ENCODE data around the gene GOLGA8Q.
"Not testable (repeated sequence)": the region's sequence is repeated elsewhere in the genome, so short reads cannot be mapped to it uniquely, and the experiment has no call there.

The GOLGA8Q gene, protein sequence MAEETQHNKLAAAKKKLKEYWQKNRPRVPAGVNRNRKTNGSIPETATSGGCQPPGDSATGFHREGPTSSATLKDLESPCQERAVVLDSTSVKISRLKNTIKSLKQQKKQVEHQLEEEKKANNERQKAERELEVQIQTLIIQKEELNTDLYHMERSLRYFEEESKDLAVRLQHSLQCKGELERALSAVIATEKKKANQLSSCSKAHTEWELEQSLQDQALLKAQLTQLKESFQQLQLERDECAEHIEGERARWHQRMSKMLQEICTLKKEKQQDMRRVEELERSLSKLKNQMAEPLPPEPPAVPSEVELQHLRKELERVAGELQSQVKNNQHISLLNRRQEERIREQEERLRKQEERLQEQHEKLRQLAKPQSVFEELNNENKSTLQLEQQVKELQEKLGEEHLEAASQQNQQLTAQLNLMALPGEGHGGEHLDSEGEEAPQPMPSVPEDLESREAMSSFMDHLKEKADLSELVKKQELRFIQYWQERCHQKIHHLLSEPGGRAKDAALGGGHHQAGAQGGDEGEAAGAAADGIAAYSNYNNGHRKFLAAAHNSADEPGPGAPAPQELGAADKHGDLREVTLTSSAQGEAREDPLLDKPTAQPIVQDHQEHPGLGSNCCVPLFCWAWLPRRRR

DNA sequence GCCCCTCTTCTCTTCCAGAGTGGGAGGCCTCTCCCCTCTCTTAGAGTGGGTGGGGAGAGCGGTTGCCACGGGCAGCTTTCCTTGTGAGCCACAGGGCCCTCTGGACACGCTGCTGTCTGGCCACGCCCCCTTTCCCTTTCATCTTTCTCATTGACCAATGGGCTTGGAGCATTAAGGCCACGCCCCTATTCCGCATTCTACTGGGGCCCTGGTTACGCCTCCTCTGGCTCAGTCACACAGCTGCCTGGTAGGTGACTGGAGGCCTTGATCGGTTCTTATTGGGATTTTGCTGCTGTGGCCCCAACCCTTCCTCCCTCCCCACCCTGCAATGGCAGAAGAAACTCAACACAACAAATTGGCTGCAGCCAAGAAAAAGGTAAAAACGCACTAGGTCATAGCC is at the start of gene GOLGA8Q:
Gene GOLGA8Q, plus strand, starts transcription at position 301 of the 400 bp plus-strand sequence. Its CDS starts 28 bp downstream, at position 329.
- DNase-seq (ENCODE audit: low read depth): not testable (repeated sequence)

DNA sequence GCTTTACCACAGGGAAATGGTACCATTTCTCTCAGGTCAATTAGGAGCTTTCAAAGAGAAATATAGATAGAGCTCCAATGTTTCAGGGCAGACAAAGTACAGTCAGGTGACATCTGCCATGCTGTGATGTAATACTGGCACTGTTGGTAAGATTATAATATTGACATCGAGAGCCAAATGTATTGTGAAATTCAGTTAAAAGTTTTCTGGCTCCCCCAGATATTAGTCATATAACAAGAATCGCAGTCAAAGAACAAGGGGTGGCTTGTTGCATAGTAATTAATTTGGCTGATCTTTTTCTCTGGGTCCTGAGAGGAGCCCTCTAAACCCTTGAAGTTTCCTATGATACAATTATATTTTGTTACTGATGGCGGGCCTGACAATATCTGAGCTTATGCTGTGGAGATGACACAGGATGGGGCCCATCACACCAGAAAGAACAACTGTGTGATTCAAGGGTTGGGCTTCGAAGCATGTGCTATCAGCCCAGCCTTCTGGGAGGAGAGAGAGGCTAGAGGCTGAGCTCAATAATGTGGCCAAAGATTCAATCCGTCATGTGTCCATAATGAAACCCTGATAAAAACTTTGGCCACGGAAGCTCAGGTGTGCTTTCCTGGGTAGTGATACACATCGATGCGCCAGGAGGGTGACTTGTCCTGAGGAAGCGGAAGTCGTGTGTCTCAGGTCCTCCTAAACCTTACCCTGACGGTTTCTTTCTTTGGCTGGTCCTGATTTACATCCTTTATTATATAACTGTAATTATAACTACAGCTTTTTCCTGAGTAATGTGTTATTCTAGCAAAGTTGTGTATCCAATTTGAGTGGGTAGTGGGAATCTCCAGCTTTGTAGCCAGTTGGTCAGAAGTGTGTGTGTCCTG is 48.7 kb upstream of the GOLGA8Q start:
- not testable (repeated sequence) for DNase-seq (ENCODE audit: low read depth)

DNA sequence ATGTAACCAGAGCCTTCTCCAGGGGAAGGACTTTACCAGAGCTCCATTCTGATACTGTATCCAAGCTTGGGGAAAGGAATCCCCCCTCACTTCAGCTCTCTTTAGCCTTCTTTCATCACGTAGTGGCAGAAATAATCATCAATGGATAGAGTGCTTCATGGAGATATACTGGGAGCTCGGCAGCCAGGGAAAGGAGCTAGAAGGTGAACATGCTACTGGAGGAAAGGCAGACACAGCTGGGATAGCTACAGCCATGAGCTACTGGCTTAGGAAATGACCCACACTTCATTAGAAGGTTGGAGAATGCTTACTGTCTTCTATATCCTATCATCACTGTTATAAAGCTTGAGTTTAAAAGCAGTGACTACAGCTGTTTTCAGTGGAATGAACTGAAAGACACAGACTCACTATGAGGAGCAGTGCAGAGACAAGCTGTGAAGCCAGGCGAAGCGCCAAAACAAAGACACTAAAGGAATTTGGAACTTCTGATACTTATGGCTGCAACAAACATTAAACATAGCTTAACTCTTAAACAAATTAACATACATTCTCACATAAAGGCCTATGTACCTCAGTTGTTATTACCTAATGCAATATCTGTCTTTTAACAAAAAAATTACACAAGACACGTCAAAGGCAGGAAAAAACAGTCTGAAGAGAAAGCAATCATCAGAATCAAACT is 47.5 kb upstream of the GOLGA8Q start:
- not testable (repeated sequence) for DNase-seq (ENCODE audit: low read depth)

DNA sequence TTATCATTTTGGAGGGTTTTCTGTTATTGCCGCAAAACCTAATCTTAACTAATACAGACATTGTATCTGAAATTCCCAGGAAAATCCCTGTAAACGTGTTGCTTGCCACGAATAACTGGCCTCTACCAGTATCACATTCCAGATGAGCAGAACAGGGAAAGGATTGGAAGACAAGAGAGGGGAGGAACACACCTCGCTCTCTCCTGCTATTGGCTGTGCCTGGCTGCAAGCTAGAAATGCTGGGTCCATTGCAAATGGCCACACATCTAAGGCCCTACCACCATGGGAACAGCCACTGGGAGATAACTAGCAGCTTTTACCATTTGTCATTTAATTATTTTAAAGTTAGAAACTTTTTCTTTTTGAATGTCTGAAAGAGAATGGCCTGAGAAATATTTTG is 37.3 kb upstream of the GOLGA8Q start:
- DNase-seq (ENCODE audit: low read depth): not testable (repeated sequence)

DNA sequence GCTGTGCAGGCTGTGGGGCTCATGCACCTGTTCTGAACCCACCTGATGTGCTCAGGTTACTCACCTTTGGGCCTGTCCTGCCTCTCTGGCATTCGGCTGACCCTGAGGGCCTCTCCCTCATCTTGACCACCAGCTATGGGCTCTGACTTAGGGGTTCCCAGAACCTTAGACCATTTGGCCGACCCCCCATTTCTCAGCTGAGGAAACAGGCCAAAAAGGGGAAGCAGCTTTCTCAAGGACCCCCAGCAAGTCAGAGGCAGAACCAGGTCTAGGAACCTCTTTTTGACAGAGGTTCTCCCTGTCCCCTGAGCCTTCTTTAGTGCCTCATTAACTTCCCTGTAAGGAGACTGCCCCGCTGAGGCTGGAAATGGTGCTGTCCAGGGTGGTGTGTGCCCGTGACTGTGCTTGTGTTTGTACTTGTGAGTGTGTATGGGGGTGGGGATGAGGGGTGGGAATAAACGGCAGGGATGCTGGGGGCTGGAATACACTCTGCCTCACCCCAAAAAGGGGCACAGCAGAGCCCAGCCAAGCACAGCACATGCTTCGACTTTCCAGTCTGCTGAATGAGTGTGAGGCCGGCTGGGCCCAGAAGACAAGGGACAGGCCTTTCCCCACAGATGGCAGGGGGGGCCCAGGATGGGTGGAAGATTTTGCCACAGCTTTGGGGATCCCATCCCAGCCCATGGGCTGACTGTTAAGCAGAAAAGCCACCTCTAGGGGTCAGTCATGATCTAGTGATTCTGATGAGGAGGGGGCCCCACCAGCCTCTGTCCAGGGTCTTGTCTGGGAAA is 28.2 kb upstream of the GOLGA8Q start:
- DNase-seq (ENCODE audit: low read depth): not testable (repeated sequence)

DNA sequence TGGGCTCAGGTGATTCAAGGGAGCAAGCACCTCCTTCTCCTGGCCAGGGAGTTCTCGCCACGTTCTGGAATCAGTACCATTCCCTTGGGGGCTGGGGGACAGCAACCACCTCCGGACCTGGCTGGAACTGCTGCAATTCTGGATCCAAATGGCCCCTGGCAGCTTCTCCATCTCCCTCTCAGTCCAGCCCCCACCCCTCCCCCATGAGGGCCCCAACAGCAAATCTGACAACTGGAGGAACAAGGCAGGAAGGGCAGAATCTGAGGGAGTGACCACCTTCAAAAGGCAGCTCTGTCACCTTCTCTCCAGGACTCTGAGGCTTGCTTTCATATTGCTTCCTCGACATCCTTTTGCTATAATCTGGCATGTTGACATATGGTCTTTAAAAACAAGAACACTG is 25.9 kb upstream of the GOLGA8Q start:
- DNase-seq (ENCODE audit: low read depth): not testable (repeated sequence)

DNA sequence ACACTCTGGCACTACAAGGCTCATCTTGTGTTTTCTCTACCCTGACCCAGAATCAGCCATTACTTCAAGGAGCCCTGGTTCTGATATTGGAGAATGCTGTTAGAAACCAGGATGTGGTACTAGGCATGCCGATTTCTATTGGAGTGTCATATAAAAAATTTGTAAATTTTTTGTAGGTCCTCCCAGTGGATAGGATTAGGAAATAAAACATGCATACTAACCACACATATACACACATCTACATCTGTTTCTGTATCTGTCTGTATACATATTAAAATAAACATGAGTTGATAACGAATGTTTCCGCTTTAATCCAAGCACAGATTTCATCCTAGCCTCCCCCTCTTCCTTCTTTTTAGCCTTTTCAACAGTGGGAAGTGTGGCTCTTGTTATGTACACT is 22.8 kb upstream of the GOLGA8Q start:
- not testable (repeated sequence) for DNase-seq (ENCODE audit: low read depth)

DNA sequence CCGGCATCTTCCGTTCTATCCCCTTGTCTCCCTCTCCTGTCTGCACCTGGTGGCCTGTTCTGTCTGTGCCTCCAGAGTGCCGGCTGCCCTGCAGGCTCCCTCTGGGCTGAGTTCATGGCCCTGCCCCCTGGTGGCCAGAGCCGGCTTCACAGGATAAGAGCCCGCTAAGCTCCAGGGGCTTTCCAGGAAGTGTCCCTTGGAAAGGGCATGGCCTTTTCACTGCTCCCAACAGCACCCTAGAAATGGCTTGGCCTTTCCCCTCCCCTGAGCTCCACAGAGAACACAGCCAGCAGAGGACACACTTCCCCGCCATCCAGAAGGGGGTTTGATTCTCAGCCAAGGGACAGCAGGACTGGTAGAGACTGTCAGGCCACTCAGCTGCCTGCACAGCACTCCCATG is 15.1 kb downstream of the GOLGA8Q start:
- not testable (repeated sequence) for DNase-seq (ENCODE audit: low read depth)

DNA sequence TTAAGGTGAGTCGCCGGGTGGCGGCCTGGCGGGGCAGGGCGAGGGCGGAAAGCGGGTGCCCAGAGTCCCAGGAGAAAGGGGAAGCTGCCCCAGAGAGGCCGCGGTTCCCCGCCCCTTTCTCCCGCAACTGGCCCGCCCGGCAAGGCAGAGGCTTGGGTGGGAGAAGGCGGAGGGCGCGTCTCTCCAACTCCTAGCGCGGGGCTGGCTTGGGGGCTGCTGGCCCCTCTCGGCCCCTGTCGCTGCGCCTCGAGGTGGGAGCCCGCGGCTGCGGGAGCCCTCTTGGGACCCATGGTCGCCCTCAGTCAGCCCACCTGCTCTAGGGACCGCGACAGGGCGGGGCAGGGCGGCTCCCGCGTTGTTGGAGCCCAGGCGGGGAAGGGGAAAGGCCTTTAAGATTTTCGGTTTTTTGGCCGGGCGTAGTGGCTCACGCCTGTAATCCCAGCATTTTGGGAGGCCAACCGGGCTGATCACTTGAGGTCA is 21.2 kb downstream of the GOLGA8Q start:
- DNase-seq (ENCODE audit: low read depth): not testable (repeated sequence)

DNA sequence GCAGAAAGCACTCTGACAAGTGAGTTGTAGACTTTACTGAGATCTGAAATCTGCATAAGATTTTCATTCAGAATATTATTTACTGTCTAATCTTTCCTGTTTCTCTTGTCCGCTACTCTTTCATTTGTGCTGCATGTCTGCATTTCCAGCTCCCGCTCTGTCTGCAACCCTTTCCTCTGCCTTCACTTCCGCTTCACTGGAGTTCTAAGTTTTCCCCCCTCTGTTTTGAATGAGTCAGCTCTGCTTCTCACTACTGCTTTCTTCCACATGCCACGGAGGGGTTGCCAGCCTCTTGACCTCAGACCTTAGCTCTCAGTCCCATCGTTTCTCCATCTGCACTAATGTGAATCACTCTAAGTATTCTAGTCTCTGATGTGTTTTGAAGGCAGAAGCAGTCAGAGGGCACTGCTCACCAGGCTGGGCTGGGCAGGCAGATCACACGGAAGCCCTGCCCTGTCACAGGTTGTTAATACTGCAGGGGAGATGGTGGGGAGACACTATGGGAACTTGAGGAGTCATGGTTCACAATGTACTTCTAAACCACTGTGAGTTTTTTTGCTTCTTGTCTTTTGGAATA is 27.6 kb downstream of the GOLGA8Q start:
- not testable (repeated sequence) for DNase-seq (ENCODE audit: low read depth)

DNA sequence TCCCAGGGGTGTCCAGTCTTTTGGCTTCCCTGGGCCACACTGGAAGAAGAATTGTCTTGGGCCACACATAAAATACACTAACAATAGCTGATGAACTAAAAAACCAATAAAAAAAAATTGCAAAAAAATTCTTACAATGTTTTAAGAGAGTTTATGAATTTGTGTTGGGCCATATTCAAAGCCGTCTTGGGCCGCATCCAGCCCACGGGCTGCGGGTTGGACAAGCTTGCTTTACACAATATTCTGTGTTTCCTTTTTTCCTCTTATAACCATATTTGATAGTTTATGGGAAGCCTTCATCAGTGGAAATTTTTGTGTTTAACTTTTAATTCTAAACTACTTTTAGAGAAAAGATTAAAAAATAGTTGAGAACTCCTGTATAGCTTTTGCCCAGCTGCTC is 28.9 kb downstream of the GOLGA8Q start:
- not testable (repeated sequence) for DNase-seq (ENCODE audit: low read depth)

DNA sequence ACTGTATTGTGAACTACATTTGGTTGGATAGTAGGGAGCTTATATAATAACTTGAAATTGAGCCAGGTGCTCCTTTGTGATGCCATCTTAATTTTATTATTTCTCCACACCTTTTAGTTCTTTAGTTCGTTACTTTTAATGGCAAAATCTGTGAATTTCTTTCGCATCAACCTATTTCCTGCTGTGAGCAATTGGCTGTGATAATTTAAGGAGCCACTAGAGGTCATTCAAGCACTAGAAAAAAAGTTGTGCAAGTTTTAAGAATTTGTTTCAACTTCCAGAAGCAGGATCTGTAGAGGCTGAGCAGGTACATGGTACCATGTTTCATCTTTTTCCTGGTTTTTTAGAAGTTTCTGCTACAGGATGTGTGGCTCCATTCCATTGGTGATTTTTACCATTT is 47.1 kb downstream of the GOLGA8Q start:
- not testable (repeated sequence) for DNase-seq (ENCODE audit: low read depth)

DNA sequence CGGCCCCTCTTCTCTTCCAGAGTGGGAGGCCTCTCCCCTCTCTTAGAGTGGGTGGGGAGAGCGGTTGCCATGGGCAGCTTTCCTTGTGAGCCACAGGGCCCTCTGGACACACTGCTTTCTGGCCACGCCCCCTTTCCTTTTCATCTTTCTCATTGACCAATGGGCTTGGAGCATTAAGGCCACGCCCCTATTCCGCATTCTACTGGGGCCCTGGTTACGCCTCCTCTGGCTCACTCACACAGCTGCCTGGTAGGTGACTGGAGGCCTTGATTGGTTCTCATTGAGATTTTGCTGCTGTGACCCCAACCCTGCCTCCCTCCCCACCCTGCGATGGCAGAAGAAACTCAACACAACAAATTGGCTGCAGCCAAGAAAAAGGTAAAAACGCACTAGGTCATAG is 51.9 kb downstream of the GOLGA8Q start, which contains the start of gene GOLGA8H:
Gene GOLGA8H, plus strand, starts transcription at position 233 of the 400 bp plus-strand sequence. Its CDS starts 98 bp downstream, at position 331.
- DNase-seq (ENCODE audit: low read depth): not testable (repeated sequence)
